Pulmonary artery endothelial cell (primary cell): ENCODE results near the gene BHLHE41. TPM values are rescaled to one million over a fixed set of nuclear protein-coding genes. Genes with fewer than 3 reads are reported as not detected.

Experiments
- DNase-seq: peaks from one replicate; pipeline ENCODE4 v3.0.0-alpha.2; 2011; ENCODE audit warnings: low read depth, low spot score
- total RNA-seq: library from RNA; depleted of rRNA; stranded (reverse); fragments of >200 nt; gene quantifications from 2 replicates; pipeline ENCODE4 v1.2.3, GENCODE V29; 2014

Gene BHLHE41
- total RNA-seq, 1 donor from 2014 or later = 0.26 TPM

DNA sequence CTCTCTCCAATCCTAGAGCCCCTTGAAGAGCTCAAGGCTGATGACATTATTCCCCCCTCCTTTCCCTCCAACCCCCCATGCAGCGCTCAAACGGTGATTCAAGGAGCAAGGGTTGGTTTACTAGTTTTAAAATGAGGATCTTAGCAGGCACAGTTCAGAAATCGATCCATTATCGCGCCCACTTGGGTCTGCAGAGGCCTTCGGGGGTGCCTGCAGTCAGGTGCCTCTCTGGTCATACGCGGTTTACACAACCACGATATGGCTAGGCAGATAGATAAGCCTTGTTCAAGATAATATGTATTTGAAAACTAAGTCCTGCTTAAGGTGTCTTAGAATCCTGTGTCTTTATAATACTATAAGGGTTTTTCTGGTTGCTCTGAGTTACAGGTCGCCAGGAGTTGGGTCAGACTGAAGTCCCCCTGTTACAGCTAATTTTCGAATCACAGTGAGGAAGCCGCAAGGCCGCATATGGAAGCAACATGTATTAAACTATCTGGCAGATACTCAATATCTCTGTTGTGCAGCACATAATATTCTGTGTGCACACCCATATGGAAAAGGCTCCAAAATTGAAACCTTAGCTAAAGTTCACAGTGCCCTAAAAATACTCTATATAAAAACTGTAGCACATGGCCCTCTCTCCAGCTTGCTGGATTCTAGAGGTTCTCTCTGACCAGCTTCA is 10.0 kb downstream of the BHLHE41 start:
- no peak for DNase-seq

- peak; percentile 75 for DNase-seq
These were observed 10.8 kb downstream of the BHLHE41 start for GRCh38 chr12:26113853-26114719.

DNA sequence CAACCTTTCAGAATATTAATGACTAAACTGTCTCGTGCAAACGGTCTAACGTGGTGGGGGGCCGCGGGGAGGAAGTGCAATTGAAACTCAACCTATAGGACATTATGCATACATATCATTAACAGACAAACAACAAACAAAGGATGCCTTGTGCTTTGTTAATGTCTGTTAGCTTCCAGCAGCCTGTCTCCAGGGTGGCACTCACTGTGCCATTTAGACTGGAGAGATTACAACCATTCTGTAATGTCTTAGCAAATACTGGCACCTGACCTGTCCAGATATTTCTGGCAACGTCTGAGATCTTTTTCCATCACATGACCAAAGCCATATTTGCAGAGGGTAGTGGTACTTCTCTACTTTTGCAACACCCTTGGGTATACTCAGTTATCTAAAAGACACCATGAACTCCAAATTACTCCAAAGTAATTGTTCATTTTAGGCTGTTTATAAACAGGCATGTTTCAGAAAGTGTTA is 11.6 kb downstream of the BHLHE41 start:
- DNase-seq = no peak

GRCh38 chr12:26112703-26113147 is 12.1 kb downstream of the BHLHE41 start:
- no peak for DNase-seq

DNA sequence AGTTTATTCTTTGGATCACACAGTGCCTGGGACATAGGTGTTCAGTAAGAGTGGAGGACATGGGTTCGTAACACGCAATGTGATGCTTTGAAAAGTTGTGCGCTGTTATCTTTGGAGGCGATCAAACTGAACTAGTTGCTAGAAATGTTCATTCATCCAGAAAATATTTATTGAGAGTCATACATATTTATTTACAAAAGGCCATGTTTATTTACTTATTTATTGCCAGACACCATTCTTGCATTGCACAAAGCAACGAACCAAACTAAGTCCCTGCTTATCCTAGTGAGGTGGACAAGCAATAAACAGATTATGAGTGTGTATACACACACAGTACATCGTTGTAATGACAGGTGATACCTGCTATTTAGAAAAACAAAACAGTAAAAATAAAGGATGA is 12.6 kb downstream of the BHLHE41 start:
- DNase-seq = no peak

GRCh38 chr12:26109343-26109881 is 15.4 kb downstream of the BHLHE41 start:
- no peak for DNase-seq

DNA sequence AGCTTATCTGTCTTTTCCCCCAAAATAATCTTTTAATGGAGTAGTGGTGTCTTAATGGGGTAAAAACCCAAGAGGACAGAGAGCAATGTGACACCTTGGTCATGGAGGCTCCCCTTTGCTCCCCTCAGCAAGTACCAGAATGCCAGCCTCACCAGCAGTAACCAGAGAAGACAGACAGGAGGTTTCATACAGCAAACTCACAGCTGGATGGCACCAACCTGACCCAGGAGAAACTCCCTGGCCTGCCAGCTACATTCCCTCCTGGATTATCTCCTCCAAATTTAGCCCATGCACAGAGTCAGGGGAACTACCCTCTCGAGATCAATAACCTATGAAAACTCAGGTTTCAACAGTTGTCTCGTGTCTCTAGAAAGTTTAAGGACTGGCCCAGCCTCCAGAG is 15.9 kb downstream of the BHLHE41 start:
- DNase-seq = no peak

DNA sequence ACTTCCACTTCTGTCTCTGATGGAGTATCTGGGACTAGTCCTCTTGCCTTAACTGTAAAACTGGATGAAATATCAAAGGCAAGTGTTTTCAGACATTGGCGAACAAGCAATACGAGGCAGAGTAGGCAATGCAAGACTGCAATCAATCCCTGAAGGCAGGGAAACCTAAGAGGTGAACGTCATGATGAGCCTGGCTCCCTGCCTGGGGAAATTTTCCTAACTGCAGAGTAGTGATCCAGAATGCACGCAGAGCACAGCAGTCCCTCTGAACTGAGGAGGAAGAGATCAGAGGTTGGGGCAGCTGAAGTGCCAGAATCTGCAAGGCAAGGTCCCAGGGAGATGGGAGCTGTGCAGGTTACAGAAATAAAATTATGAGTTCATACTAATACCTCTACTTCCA is 18.5 kb downstream of the BHLHE41 start:
- DNase-seq = no peak

DNA sequence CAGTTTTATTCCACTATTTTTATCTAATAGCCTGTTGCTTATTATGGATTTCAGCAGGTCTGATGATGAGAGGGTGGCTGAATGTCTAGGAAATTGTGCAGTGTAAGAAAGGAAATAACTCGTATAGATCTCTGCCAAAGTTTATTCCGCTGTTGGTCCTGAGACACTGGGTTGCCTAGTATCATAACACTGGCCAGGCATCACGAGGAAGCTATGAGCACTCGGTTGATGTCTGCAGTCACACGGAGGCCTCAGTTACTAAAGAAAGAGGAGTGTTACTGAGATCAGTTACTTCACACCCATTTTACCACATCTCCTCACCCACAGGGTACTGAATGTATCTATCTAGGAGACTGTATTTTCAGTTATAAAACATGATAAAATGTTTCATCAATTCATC is 21.9 kb downstream of the BHLHE41 start:
- DNase-seq = no peak

GRCh38 chr12:26101763-26102162 is 23.1 kb downstream of the BHLHE41 start:
- no peak for DNase-seq

GRCh38 chr12:26101350-26101734 is 23.5 kb downstream of the BHLHE41 start:
- no peak for DNase-seq

DNA sequence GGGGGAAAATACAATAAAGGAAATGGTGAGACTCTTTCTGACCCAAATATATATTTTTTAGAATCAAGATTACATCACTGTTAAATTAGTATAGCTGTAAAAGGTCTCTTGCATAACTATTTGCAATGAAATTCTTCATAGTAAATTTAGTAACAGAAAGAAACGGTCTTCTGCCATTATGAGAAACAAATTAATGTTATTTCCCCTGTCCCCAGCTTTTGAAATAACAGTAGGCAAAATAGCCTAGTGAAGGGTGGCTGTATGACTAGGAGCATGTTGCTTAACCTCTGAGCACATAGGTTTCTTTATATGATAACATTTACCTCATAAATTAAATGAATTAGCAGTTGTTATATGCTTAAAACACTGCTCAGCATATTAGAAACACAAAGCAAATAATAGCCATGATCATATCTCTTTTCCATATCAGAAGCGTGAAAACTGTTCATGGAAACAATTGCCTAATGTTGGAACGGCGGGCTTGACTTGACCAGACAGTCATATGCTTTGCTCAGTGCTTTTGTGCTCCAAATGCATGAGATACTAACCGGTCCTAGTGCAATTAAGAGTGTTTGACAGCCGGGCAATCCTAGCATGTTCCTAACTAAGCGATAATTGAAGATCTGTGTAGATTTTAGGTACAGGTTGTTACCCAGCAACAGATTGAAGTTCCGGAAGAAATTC is 24.0 kb downstream of the BHLHE41 start:
- DNase-seq = no peak

DNA sequence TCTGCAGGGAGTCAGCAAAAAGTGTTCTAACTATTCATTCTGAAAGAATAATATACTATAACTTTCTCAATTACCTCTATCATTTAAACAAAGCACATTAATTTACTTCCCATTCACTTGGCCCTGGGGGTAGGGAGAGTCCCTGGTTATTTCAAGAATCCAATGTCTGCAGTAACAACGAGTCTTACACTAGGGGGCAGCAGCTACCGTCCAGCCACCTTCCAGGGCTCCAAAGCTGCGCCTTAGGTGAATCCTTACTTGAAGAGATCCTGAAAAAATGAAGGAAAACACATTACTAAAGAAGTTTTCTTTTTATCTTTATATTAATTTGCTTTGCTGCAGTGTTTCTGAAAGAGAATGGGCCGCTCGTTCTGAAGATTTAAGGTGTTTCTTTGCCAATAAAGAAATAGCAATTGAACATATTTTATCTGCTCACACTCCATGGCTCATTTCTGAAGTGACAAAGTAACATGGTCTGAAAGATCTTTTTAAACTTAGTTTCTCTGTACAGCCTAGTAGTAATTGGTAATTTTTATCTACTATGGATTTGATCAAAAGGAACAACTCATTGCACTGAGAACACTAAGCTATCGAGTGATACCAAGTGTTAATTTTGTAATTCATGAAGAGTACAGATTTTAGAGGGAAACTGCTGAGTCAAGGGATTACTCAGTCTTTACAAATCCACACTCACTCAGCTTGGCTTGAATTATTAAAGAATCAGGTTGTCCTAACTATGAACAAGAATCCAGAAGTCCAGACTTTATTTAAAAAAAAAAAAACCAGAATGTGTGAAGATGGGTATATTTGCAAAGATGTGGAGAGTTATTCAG is 27.6 kb downstream of the BHLHE41 start:
- DNase-seq = no peak

DNA sequence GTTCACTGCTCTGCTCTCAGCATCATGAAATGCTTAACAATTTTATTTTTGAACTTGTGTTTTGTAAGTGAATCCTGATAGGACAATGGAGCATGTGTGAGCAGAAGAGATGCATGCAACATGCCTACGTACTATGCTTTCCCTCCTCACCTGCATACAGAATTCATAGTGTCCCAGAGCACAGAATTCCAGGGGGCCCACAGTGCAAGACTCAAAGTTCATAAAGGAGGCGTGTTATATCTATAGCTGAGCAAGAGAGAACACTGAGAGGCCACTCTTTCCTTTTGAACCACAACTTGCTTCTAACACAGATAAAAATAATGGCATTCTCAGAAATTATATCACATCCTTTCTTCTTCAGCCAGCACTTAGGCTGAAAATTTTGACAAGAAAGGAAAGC is 28.8 kb downstream of the BHLHE41 start:
- DNase-seq = no peak

DNA sequence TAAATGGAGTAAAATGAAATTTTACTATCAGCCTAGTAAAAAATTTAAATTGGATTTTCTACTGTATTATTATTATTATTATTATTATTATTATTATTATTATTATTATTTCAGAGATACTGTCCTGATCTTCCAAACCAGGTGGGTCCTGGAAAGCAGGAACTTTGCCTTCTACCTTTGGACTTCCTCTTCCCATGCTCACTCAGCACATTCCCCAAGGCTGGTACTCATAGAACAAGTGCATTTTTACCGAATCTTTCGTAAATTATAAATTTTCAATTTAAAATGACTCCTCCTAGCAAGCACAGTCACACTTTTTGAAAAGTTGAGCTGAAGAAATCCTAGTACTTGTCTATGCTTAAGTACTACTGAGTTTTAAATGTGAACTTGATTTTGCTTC is 29.7 kb downstream of the BHLHE41 start:
- DNase-seq = no peak

GRCh38 chr12:26092346-26093105 is 32.3 kb downstream of the BHLHE41 start:
- no peak for DNase-seq

DNA sequence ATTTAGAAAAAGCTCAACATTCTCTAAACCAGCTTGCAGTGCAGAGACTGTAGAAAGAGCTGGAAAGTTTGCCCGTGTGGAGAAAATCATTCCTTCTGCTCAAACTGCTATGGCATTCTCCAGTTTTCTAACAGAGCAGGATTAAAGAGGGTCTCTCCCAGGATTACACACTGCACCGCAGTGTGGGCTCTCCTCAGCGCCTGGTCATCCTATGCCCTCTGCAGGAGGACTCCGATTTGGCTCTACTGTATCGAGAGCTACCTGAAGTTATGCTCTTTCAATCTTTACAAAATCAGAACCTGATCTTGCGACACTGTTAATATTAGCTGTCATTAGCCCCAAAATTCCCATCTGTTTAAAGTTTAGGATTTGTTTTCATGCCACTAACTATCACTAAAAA is 33.0 kb downstream of the BHLHE41 start:
- DNase-seq = no peak

DNA sequence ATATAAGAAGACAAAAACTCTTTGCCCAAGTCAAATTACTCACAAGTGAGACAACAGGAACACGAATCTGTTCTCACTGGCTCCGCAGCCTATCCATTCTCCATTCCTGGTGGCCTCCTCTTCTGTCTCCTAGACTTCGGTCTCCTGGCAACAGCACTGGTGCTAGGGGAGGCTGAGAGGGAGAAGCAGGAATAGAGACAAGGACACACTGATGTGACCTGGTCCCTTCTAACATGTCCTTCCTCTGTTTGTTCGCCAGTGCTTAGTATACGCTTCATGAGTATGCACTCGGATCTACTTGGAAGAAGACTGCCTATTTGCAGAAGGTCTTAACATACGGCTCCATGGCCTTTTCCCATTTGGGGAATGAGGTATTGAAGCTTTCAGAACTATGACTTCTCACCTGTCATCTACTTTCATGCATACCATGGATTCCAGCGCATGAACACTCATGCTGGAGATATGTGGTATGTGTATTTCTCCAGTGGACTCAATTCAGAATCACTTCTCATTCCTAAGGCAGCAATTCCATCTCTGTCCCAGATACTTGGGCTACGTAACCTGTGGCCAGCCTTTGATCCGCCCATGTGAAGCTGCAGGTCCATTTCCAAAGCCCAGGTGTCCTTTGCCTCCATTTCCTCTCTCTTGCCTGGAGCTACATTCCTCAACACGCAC is 33.9 kb downstream of the BHLHE41 start:
- DNase-seq = no peak

DNA sequence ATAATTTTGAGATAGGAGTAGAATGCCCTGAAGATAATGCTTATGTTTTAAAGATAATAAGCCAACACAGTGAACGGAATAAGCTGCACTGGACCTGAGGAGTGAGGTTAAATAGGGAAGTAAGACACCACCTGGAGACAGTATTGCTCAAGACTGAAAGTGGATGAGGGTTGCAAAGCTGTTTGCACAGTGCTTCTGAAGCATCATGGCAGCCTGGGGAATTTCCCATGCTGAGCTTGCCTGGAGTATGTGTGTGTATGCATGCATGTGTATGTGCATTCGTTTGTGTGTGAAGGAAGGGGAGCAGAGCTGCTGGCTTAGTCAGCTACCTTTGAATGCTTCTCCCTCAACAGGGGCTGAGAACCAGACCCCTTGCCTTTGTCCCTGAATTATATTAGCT is 35.8 kb downstream of the BHLHE41 start:
- DNase-seq = no peak

DNA sequence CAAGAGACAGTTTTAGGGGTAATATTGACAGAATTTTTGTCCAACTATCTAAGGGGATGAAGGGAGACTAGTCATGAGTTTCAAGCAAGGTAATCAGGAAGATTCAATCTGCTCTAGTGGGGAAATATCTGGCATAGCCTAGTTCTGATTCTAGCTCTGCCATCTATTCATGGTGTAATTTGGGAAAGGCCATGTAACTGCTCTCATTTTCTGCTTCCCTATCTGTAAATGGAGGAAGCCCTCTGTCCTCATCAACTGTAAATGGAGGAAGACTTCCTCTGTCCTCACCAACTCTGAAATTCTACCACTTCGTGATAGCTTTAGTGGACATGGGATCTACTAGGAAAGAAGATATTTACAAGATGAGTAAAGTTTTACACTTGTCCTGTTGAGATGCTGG is 37.9 kb downstream of the BHLHE41 start:
- DNase-seq = no peak
